ENCODE data around the gene NRXN3. TPM values are rescaled to one million over a fixed set of nuclear protein-coding genes. Genes with fewer than 3 reads are reported as not detected.

Gene NRXN3
- total and polyA plus RNA-seq, 2 of the 13 experiments (the other 11 are each of a cell fraction or from before 2014, with no cell fraction given): 0.03 TPM; not detected in 1

DNA sequence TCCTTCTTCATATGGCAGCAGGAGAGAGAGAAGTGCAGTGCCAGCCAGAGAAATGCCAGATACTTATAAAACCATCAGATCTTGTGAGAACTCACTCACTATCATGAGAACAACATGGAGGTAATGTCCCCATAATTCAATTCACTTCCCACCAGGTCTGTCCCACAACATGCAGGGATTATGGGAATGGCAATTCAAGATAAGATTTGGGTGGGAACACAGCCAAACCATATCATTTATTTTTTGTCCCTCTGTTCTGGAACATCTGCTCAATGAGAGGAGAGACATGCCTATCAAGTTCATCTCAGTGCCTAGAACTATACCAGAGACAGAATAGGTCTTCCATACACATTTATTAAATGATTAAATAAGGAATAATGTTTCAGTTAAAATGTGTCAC, 543.5 kb downstream of the NRXN3 start (continued):
- TF ChIP-seq, protein P1, sequence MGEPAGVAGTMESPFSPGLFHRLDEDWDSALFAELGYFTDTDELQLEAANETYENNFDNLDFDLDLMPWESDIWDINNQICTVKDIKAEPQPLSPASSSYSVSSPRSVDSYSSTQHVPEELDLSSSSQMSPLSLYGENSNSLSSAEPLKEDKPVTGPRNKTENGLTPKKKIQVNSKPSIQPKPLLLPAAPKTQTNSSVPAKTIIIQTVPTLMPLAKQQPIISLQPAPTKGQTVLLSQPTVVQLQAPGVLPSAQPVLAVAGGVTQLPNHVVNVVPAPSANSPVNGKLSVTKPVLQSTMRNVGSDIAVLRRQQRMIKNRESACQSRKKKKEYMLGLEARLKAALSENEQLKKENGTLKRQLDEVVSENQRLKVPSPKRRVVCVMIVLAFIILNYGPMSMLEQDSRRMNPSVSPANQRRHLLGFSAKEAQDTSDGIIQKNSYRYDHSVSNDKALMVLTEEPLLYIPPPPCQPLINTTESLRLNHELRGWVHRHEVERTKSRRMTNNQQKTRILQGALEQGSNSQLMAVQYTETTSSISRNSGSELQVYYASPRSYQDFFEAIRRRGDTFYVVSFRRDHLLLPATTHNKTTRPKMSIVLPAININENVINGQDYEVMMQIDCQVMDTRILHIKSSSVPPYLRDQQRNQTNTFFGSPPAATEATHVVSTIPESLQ (CRISPR knock-in tag; conservative IDR thresholded peaks at IDR 0.05): no peak
- TF ChIP-seq ZNF652 (CRISPR knock-in tag; IDR thresholded peaks at IDR 0.05; ENCODE audit: borderline replicate concordance, low read depth): no peak
- no peak for TF ChIP-seq TERF1 (CRISPR knock-in tag; IDR thresholded peaks at IDR 0.05)

DNA sequence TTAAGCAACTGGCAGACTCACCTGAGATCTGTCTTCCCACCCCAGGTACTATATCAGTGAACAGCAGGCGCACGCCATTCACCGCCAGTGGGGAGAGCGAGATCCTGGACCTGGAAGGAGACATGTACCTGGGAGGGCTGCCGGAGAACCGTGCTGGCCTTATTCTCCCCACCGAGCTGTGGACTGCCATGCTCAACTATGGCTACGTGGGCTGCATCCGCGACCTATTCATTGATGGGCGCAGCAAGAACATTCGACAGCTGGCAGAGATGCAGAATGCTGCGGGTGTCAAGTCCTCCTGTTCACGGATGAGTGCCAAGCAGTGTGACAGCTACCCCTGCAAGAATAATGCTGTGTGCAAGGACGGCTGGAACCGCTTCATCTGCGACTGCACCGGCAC, 544.5 kb downstream of the NRXN3 start:
- H2AFZ ChIP-seq (ENCODE audit: low read length): no peak overlapping the region
- intact Hi-C loops (cut with micrococcal nuclease; ENCODE audit: unreplicated experiment) (no loop called here), in situ Hi-C loops (cut with HindIII; ENCODE audit: extremely low pct_ligation_motif_present, low pct_unique_long_range_greater_than_20kb) (no loop called here)
- H3K4me1 ChIP-seq (ENCODE audit: insufficient read depth, low read length): no peaks in the 10 kb centered on the region
- BruUV-seq (replicated peaks): no TSS peak
- H3K27ac ChIP-seq (ENCODE audit: extremely low read length, insufficient read depth, low read length): no peak overlapping the region
- no peaks in the 10 kb centered on the region for H4K20me1 ChIP-seq (ENCODE audit: insufficient read depth, low read length)
- DNase-seq (ENCODE audit: low spot score) (no peak), FAIRE-seq (no peak), ATAC-seq (no peak)
- ChIA-PET POLR2A (no interaction called here), CTCF (ENCODE audit: low intra/inter-chr PET ratio, low total read pairs) (no interaction called here)
- H3K36me3 ChIP-seq (replicated peaks in 1 of 2; ENCODE audit: control insufficient read depth in 1 of 2, insufficient read depth in 2 of 2, low read length in 2 of 2): no peaks in the 10 kb centered on the region
- H3K27me3 ChIP-seq (ENCODE audit: control insufficient read depth in 1 of 2, insufficient read depth in 2 of 2, low read length in 2 of 2): no peaks in the 10 kb centered on the region
- no peak overlapping the region for H3K4me3 ChIP-seq (replicated peaks in 1 of 3; ENCODE audit: insufficient read depth in 1 of 3, low read depth in 2 of 3, low read length in 3 of 3)
- 60% methylated on average over 7 of the region's 18 CpGs for WGBS (ENCODE audit: low lambda C conversion rate)
- H3K9ac ChIP-seq (ENCODE audit: insufficient read depth, low read depth, low read length): no peak overlapping the region
- no peak for TF ChIP-seq RFX1 (IDR thresholded peaks at IDR 0.05)
- no peak for TF ChIP-seq TBL1XR1 (IDR thresholded peaks at IDR 0.05; ENCODE audit: borderline replicate concordance, low read length, partially characterized antibody)
- no peaks in the 10 kb centered on the region for H3K79me2 ChIP-seq (ENCODE audit: insufficient read depth, low read length)
- H3K9me3 ChIP-seq (ENCODE audit: low read length): no peaks in the 10 kb centered on the region
- no peak overlapping the region for H3K4me2 ChIP-seq (ENCODE audit: low read depth, low read length)

Measured in HepG2 (cell line).